GM18951 (cell line): ENCODE measurements around the gene STX2.
A peak's percentile ranks its signal among the peaks of the same experiment; 100 is the strongest.
"Not testable (repeated sequence)": the region's sequence is repeated elsewhere in the genome, so short reads cannot be mapped to it uniquely, and the experiment has no call there.

ENCODE experiments used
- POLR2A ChIP-seq: IDR thresholded peaks from 4 replicates; pipeline ENCODE4 v1.6.1; 2011; ENCODE audit warnings: mild to moderate bottlenecking; ENCODE audit not compliant: insufficient read length, insufficient read depth; ENCODE audit errors: extremely low read depth
- in situ Hi-C: fragments of 300-500 bp; cut with MboI; formaldehyde crosslinking; loops from one replicate; pipeline ENCODE4 v1.12.0; 2022; ENCODE audit warnings: low sequenced_read_pairs, mixed read lengths, inconsistent platforms; ENCODE audit not compliant: unreplicated experiment

STX2 gene

DNA sequence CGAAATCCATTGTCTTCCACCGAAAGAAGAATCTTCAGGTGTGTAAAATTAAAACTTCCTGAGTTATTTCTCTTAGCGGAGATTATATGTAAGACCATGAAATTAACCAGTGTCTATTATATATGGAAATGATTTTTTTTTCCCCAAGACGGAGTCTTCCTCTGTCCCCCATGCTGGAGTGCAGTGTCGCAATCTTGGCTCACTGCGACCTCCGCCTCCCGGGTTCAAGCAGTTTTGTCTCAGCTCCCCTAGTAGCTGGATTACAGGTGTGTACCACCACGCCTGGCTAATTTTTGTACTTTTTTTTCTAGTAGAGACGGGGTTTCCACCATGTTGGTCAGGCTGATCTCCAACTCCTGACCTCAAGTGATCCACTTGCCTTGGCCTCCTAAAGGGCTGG lies 35.6 kb upstream of the STX2 start:
- in situ Hi-C loops = no loop called here
- no peak for TF ChIP-seq POLR2A

DNA sequence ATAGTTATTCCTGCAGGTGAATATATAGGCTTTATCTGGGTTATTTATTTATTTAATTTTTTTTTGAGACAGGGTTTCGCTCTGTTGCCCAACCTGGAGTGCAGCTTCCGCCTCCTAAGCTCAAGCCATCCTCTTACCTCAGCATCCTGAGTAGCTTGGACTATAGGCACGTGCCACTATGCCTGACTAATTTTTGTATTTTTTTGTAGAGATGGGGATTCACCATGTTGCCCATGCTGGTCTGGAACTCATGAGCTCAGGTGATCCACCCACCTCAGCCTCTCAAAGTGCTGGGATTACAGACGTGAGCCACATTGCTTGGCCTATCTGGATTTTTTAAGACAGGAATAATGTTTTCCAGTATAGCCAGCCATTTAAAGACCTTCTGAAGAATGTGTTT lies 34.8 kb upstream of the STX2 start:
- no peak for TF ChIP-seq POLR2A
- in situ Hi-C loops = no loop called here

DNA sequence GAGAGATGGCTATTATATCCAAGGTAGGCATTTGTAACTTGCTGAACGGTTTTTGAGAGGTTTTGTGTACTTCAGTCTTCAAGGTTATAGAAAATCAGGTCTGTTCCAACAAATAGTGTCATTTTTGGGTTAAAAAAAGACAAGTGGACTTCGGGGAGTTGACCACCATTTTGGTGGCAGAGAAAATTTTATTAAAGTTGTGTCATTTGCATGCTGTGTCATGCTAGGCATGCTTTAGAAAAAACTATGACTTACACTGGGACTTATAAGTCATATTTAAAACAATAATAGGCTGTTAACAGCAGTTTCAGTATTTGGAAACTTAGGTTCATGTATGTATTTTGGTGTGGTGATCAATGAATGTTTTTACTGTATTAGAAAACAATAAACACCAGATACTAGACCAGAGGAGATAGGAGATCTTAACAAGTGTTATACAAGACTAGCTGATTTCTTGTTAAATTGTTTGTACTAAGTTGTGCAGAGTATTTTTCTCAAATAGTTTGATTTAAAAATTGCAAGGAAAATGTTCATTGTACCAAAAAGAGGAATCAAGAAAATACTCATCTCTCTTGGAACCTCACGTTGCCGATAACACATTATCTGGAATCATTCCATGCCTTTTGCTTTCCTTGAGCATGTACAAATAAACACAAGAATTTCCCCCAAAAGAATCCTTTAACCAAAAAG lies 34.2 kb upstream of the STX2 start:
- TF ChIP-seq POLR2A = no peak
- in situ Hi-C loops = no loop called here

DNA sequence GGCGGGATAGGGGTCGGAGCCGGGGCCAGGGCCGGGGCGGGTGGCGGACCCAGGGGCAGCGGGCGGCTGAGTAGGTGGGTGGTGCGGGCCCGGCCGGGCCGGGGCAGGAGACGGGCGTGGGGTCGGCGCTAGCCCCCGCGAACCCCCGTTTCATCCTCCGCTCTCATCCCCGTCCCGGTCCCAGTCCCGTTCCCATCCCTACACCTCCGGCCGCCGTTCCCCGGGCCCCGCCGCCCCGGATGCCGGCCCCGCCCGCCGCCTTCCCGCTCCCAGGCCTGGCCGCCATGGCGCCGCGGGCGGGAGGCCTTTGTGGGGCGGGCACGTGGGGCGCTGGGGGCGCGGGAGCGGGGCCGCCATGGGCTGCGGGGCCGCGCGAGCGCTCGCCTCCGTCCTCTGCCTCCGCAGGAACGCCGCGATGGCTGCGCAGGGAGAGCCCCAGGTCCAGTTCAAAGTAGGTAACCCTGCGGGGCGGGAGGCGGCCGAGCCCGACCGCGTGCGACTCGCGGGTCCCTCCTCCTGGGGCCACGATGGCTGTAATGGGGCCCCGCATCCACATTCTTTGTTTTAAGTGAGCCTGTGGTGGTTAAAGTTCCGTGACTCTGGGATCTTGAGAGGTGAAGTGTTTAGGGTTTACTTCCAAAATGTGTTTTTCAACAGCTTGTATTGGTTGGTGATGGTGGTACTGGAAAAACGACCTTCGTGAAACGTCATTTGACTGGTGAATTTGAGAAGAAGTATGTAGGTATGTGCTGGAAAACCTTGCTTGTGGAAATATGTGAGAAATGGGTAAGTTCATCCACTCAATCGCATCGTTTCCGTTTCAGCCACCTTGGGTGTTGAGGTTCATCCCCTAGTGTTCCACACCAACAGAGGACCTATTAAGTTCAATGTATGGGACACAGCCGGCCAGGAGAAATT lies 33.4 kb upstream of the STX2 start:
- no peak for TF ChIP-seq POLR2A
- in situ Hi-C loops = no loop called here

DNA sequence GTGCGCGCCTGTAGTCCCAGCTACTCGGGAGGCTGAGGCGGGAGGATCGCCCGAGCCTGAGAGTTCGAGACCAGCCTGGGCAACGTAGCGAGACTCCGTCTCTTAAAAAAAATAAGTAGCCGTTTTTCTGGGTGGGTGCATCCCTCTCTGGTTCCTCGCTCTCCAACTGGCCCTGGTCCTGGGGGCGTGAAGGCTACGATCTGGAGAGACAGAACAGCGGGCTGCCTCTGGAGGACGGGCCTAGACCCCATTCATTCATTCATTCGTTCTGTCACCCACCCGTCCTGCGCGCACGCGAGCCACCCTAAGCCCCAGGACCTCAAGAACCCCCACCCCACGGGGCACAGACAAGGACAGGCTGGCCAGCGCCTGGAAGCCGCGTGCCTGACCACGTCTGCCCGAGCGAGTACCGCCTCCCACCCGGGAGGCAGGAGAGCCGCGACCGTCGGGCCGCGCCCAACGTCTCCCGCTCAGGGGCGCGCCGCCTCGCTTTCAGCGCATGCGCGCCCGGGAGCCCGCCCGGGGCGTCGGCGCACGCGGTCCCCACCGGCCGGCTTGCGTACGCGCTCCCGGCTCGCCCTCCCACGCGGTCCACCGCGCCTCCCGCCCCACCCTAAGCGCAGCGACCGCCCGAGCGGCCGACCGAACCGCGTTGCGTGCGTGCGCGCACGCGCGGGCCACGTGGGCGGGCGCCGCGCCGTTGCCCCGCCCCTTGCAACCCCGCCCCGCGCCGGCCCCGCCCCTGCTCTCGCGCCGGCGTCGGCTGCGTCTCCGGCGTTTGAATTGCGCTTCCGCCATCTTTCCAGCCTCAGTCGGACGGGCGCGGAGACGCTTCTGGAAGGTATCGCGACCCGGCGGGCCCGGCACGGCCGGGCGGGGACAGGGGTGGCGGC lies 32.5 kb upstream of the STX2 start, which contains the start of gene RAN:
Gene RAN, plus strand, starts transcription at position 781 of the 893 bp plus-strand sequence. CDS start 528 bp downstream, outside the sequence.
- in situ Hi-C loops = no loop called here
- TF ChIP-seq POLR2A = peak; percentile 96

DNA sequence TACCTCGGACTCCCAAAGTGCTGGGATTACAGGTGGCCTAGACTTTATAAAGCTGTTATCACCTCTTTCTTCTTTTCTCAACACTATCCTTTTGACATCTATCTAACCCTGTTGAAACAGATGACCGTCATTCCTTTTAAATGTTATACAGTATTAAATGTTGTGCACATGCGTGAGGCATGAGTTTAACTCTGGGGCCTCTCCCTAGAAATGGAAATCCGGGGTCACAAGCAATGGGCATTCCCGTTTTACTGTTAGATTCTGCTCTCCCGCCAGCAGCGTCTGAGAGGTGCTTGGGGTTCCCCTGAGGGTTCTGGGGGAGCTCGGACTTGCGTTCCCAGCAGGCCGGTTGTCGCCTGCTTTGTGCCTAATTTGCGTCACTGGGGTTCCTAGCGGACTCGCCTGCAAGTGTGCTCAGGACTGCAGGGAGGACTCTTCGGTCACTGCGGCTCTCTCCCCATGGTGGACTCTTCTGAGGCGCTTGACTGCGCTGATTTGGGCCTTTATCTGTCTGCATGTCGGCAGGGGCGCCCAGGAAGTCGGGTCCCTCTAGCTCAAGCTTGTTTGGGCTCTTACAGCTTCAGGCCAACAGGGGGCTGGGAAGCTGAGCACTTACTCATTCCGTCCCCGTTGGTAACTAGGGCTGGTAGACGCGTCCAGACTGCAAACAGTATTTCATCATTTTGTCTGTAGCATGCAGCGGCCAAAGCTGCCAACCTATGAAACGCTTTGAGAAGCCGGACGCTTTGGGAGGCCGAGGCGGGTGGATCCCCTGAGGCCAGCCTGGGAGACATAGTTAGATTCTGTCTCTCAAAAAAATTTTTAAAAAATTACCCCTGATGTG lies 31.6 kb upstream of the STX2 start:
- in situ Hi-C loops = no loop called here
- TF ChIP-seq POLR2A = no peak

DNA sequence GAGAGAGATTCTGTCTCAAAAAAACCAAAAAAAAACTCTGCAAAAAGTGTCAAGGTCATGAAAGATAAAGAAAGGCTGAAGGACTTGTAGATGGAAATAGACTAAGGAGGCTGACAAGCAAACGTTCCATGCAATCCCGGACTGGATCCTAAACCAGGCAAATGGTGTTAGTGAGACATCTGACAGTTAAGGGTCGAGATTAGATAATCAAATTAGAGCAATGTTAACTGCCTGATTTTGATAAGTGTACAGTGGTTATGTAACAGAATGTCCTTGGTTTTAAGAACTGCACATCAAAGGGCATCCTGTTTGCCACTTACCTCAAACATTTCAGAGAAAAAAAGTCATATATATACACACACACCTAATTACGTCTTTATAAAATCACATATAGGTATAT lies 29.4 kb upstream of the STX2 start:
- no peak for TF ChIP-seq POLR2A
- in situ Hi-C loops = no loop called here

DNA sequence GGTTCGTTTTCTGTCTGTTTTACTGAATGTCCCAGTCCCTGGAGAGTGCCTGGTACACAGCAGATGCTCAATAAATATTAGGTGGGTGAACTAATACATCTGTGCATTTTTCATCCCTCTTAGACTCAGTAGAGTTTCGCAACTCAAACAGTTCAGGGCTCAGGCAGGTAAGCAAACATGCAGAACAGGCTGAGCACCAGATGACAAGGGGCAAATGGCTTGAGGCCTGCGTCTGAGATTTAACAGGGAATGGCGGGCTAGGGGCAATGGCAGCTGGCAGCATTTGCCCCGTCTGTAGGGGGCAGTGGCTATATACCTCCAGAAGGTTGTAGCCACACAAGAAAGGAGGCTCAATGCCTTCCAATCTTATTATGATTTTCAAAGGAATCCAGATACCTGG lies 24.2 kb upstream of the STX2 start:
- no peak for TF ChIP-seq POLR2A
- in situ Hi-C loops = no loop called here

DNA sequence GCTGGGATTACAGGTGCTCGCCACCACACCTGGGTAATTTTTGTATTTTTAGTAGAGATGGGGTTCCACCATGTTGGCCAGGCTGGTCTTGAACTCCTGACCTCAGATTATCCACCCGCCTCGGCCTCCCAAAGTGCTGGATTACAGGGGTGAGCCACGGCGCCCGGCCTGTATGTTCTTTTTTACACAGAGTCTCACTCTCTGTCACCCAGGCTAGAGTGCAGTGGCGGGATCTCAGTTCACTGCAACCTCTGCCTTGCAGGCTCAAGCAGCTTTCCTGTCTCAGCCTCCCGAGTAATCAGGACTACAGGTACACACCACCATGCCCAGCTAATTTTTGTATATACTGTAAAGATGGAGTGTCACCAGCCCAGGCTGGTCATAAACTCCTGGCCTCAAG lies 23.7 kb upstream of the STX2 start:
- in situ Hi-C loops = not testable (repeated sequence)

DNA sequence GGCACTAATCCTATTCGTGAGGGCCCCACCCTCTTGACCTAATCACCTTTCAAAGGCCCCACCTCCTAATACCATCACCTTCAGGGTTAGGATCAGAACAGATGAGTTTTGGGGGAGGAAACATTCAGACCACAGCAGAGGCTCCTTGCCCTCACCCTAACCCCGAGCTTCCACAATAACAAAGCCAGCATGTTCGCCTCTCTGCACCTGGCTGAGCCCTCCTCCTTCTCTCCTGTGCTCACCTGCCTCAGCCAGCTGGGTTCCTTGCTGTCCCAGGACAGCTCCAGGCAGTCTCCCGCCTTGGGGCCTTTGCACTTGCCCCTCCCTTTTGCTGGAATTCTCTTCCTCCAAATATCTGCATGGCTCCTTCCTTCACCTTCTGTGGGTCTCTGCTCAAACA lies 23.1 kb upstream of the STX2 start:
- in situ Hi-C loops = no loop called here
- TF ChIP-seq POLR2A = no peak

DNA sequence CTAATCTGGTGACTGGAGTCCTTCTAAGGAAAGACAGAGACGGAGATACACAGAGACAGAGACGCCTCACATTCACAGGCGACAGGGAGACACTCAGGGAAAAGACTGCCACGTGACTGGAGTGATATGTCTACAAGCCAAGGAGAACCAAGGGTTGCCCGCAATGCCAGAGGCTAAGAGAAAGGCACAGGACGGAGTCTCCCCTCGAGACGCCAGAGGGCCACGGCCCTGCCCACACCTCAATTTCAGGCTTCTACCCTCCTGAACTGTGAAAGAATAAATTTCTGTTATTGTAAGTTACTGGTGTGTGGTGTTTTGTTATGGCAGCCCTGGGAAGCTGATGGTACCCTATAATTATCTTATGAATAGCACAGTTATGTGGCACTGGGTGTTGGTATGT lies 21.3 kb upstream of the STX2 start:
- in situ Hi-C loops = no loop called here
- TF ChIP-seq POLR2A = no peak

DNA sequence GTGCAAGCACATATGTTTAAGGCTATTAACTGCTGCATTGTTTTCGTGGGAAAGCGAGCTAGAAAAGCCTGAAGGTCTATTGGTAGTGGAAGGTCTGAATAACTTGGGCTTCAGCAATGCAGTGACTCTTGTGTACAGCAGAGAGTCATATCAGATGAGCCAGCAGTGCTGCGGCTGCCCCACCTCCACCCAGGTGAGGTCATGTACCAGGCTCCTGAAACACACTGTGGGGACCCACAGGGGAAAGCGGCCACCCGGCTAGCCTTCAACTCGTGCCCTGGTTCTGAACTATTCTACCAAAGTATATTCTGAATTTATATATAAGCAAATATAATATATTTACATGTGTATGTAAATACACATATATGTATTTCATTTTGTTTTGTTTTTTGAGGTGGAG lies 20.1 kb upstream of the STX2 start:
- TF ChIP-seq POLR2A = no peak
- in situ Hi-C loops = no loop called here
